ENCODE results near the gene MOSPD3. TPM values are rescaled to one million over a fixed set of nuclear protein-coding genes. Genes with fewer than 3 reads are reported as not detected.
A peak's percentile ranks its signal among the peaks of the same experiment; 100 is the strongest.

Gene MOSPD3
- total RNA-seq, 2 donors from 2014 or later: 9.2 to 29.6 TPM

GRCh38 chr7:100604028-100604975, 8.0 kb upstream of the MOSPD3 start:
- peak; percentile 52 for ATAC-seq (ENCODE audit: insufficient number of reproducible peaks, low FRiP score, low read depth)

GRCh38 chr7:100604976-100605911, 7.1 kb upstream of the MOSPD3 start:
- peaks cover 11 to 31% of the 10 kb centered on the region in 2 donors for H3K4me1 ChIP-seq (ENCODE audit: control insufficient read depth in 1 of 2, low read depth in 2 of 2)
- no peaks in the 10 kb centered on the region for H3K36me3 ChIP-seq
- ATAC-seq (ENCODE audit: insufficient number of reproducible peaks, low FRiP score, low read depth) (no peak), DNase-seq (ENCODE audit: low spot score) (no peak)
- no peaks in the 10 kb centered on the region for H3K27me3 ChIP-seq (replicated peaks; ENCODE audit: insufficient read depth)
- peak overlapping the region; percentile 56 to 94 for H3K27ac ChIP-seq
- H3K4me3 ChIP-seq: peak overlapping the region; percentile 96
- no peaks in the 10 kb centered on the region for H3K9me3 ChIP-seq
- TF ChIP-seq CTCF (IDR thresholded peaks at IDR 0.05): no peak

More at GRCh38 chr7:100604028-100604975, 8.0 kb upstream of the MOSPD3 start:
- H3K27ac ChIP-seq: peak overlapping the region; percentile 92 to 94
- H3K36me3 ChIP-seq: no peaks in the 10 kb centered on the region
- peaks cover 11 to 31% of the 10 kb centered on the region in 2 donors for H3K4me1 ChIP-seq (ENCODE audit: control insufficient read depth in 1 of 2, low read depth in 2 of 2)
- peak; percentile 43 for TF ChIP-seq CTCF (IDR thresholded peaks at IDR 0.05)
- no peaks in the 10 kb centered on the region for H3K9me3 ChIP-seq
- DNase-seq (ENCODE audit: low spot score): no peak
- peak overlapping the region; percentile 96 for H3K4me3 ChIP-seq
- H3K27me3 ChIP-seq (replicated peaks; ENCODE audit: insufficient read depth): no peaks in the 10 kb centered on the region

- DNase-seq (ENCODE audit: low spot score) (no peak), ATAC-seq (ENCODE audit: insufficient number of reproducible peaks, low FRiP score, low read depth) (no peak)
- Histone ChIP-seq H3K4me3 (no peak overlapping the region), H3K9me3 (no peaks in the 10 kb centered on the region), H3K27me3 (replicated peaks; ENCODE audit: insufficient read depth) (no peaks in the 10 kb centered on the region), H3K36me3 (no peaks in the 10 kb centered on the region), H3K4me1 (ENCODE audit: control insufficient read depth in 1 of 2, low read depth in 2 of 2) (peaks cover 11 to 32% of the 10 kb centered on the region in 2 donors), H3K27ac (no peak overlapping the region)
- TF ChIP-seq CTCF (IDR thresholded peaks at IDR 0.05): no peak
These were observed 6.0 kb upstream of the MOSPD3 start for GRCh38 chr7:100606313-100606712.

- no peaks in the 10 kb centered on the region for H3K9me3 ChIP-seq
- peaks cover 10 to 29% of the 10 kb centered on the region in 2 donors for H3K4me1 ChIP-seq (ENCODE audit: control insufficient read depth in 1 of 2, low read depth in 2 of 2)
- TF ChIP-seq CTCF (IDR thresholded peaks at IDR 0.05): no peak
- H3K36me3 ChIP-seq: no peaks in the 10 kb centered on the region
- H3K27me3 ChIP-seq (replicated peaks; ENCODE audit: insufficient read depth): no peaks in the 10 kb centered on the region
- H3K4me3 ChIP-seq: no peak overlapping the region
- no peak for ATAC-seq (ENCODE audit: insufficient number of reproducible peaks, low FRiP score, low read depth)
- H3K27ac ChIP-seq: no peak overlapping the region
- DNase-seq (ENCODE audit: low spot score): no peak
These were observed 5.2 kb upstream of the MOSPD3 start for GRCh38 chr7:100607111-100607510.

- TF ChIP-seq CTCF (IDR thresholded peaks at IDR 0.05): no peak
- DNase-seq (ENCODE audit: low spot score): no peak
- no peak for ATAC-seq (ENCODE audit: insufficient number of reproducible peaks, low FRiP score, low read depth)
- Histone ChIP-seq H3K9me3 (no peaks in the 10 kb centered on the region), H3K27ac (no peak overlapping the region), H3K4me1 (ENCODE audit: control insufficient read depth in 1 of 2, low read depth in 2 of 2) (peaks cover 4 to 20% of the 10 kb centered on the region in 2 donors), H3K4me3 (no peak overlapping the region), H3K36me3 (no peaks in the 10 kb centered on the region), H3K27me3 (replicated peaks; ENCODE audit: insufficient read depth) (no peaks in the 10 kb centered on the region)
These were observed 2.4 kb upstream of the MOSPD3 start for GRCh38 chr7:100609958-100610357.
